HG02973 (cell line): ENCODE results near the gene RAB30.
"Not testable (repeated sequence)": the region's sequence is repeated elsewhere in the genome, so short reads cannot be mapped to it uniquely, and the experiment has no call there.

Source experiments
- ATAC-seq: cut with Tn5 transposase; IDR thresholded peaks from one replicate; pipeline ENCODE4 v1.9.1; 2021; ENCODE audit warnings: moderate library complexity; ENCODE audit not compliant: unreplicated experiment

RAB30 gene

GRCh38 chr11:83011333-83012167 is 60.1 kb downstream of the RAB30 start:
- ATAC-seq = no peak

DNA sequence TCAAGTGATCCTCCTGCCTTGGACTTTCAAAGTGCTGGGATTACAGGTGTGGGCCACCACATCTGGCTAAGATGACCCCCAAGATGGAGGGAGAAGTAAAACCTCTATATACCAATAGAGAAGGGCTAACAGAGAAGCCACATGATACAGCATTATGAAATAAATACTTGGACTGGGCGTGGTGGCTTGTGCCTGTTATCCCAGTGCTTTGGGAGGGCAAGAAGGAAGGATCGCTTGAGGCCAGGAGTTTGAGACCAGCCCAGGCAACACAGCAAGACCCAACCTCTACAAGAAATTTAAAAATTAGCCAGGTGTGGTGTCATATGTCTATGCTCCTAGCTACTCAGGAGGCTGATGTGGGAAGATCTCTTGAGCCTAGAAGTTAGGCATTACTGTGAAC is 61.7 kb downstream of the RAB30 start:
- ATAC-seq = no peak

GRCh38 chr11:83009136-83009535 is 62.6 kb downstream of the RAB30 start:
- not testable (repeated sequence) for ATAC-seq

DNA sequence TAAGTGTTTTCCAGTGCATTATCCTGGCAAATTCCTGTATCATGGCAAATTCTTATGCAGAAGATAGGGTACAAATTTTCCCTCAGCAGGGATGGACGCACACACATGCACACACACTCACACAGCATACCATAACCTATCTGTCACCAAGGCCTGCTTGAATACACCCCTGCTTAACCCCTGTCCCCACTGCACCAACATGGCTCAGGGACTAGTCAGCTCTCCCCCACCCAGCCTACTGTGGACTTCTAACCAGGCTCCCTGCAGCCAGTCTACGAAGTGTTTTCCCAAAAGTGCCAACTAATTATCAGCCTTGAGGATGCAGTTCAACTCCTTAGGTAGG is 63.1 kb downstream of the RAB30 start:
- no peak for ATAC-seq

DNA sequence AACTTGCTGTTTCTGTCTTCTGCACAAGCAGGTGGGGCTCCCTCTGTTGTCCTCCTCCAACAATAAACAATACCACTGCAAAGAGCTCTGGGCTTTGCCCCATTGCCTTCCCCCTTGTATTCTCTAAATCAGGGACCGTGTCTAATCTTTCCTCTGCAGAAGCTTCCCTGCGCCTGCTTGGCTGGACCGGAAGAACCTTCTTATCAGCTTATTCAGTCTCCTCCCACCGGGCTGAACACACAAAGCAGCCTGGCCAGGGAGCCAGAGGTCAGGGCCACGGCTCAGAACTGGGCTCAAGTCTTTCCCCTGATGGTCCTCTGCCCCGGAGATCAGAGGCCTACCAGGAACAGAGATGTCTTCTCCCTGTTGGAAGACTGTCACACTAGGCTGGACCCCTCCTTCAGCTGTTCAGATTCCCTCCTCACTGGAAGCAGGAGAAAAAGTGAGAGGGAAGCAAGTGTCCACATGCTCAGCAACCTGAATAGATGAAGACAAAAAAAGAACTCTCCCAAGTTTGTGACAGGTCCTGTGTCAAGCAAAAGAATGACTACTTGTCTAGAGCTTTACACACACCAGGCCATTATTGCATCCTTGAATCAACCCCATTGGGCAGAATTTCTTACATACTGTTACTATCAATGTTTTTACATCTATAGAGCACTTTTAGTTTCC is 63.7 kb downstream of the RAB30 start:
- ATAC-seq = peak; percentile 53

GRCh38 chr11:83007477-83007876 is 64.2 kb downstream of the RAB30 start:
- ATAC-seq = no peak

DNA sequence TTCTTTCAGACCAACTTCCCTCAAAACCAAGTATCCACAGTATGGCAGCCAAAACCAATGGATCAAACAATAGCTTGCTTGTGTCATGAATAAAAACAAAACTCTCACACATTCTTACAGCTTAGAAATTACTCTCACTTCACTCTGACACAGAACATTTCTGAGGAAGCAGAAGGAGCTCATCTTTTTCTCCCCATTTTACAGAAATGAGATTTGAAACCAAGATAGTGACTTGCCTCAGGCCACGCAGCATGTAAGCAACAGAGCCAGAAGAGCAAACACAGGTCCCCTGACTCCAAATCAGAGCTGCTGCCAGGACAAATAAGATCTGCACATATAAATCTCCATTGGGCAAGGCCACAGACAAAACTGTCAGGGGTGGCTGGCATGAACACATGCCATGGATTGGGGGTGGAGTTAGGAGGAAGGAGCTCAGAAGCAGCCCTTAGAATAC is 64.8 kb downstream of the RAB30 start:
- ATAC-seq = peak; percentile 49

- no peak for ATAC-seq
Measured at GRCh38 chr11:83004746-83005556, 66.7 kb downstream of the RAB30 start.

DNA sequence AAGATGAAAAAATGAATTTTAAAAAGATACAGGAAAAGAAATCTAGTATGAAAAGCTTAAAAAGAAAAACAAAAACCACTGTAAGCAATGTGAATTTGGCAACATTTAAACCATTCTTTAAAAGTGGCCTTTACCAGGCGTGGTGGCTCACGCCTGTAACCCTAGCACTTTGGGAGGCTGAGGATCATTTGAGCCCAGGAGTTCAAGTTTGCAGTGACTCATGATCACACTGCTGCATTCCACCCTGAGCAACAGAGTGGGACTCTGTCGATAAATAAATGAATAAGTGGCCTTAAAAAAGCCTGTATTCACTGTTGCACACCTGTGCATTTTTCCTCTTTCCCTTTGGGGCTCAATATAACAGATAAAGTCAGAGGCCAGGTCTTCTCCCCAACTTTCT is 69.2 kb downstream of the RAB30 start:
- ATAC-seq = no peak

DNA sequence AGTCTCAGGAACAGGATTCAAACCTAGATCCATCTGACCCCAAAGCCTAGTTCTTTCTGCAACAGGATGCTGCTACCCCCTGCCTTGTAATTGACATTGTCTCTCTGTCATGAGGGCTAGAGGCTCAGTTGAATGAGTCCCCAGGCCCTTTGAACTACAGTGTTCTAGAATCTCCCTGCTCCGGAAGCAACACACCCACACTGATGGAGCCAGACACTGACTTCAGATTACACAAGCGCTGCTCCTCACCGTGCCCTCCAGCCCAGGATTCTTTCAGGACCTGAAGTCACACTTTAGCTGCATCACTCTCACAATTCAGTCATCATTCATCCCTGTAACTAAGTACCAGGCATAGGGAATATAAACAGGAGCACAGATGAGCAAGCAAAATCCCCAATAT is 69.6 kb downstream of the RAB30 start:
- ATAC-seq = no peak

DNA sequence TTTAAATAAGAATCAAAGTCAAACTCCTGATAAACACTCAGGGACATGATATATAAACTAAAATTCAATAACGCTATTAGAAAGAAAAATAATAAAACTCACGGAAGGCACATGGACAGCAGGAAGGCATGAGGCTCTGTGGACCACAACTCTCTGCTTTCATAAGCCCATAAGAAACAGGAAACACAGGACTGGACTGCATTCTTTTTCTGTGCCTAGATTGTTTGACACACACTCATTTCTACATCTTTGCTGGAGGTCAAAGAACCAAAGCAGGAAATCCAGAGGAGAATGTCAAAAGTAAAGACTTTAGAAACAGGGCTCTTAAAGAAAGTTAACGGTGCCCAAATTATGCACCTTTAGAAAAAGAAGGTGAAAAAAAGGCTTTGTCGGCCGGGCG is 71.3 kb downstream of the RAB30 start:
- no peak for ATAC-seq

GRCh38 chr11:82999232-82999631 is 72.5 kb downstream of the RAB30 start:
- ATAC-seq = no peak

DNA sequence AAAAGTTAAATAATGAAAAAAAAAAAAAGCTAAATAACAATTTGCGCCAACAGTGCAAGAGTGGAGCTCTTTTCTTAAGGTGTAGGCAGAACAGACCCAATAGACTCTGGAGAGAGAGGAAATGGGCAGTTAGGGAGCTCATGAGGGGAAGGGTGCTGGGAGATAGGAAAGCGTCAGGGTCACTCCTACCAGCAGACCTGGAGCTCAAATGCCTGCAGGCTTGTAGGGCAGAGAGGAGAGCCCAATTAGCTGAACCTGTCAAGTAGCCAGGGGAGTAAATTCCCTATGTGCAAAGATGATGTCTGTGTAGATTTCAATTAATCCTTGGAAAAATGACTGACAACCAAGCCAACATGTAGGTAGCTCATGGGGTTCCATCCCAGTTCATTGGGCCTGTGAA is 73.0 kb downstream of the RAB30 start:
- ATAC-seq = no peak

GRCh38 chr11:82996966-82997606 is 74.6 kb downstream of the RAB30 start:
- ATAC-seq = peak; percentile 93

GRCh38 chr11:82995754-82996398 is 75.8 kb downstream of the RAB30 start:
- peak; percentile 47 for ATAC-seq

DNA sequence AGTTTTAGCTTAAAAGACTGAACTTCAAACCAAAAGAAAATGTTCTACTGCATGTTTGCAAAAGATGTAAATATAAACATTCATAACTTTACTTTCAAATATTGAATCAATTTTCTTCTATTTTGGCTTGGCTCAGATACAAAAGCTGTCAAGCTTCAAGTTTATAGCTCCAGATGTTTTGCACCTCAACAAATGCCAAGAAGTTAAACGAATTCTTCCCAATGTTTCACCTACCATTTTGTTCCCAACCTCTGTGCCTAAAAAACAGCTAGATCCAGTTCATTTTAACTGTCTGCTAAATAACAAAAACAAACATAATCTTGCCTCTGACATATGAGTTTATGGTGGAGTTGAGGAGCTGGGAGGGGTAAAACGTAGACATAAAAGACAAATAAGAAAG is 76.5 kb downstream of the RAB30 start:
- ATAC-seq = no peak

- ATAC-seq = no peak
Measured at GRCh38 chr11:82994604-82995230, 77.0 kb downstream of the RAB30 start.

- no peak for ATAC-seq
Measured at GRCh38 chr11:82992223-82992622, 79.5 kb downstream of the RAB30 start.

GRCh38 chr11:82989628-82990404 is 81.9 kb downstream of the RAB30 start:
- no peak for ATAC-seq
